ENCODE results near the gene UBE2M.

DNA sequence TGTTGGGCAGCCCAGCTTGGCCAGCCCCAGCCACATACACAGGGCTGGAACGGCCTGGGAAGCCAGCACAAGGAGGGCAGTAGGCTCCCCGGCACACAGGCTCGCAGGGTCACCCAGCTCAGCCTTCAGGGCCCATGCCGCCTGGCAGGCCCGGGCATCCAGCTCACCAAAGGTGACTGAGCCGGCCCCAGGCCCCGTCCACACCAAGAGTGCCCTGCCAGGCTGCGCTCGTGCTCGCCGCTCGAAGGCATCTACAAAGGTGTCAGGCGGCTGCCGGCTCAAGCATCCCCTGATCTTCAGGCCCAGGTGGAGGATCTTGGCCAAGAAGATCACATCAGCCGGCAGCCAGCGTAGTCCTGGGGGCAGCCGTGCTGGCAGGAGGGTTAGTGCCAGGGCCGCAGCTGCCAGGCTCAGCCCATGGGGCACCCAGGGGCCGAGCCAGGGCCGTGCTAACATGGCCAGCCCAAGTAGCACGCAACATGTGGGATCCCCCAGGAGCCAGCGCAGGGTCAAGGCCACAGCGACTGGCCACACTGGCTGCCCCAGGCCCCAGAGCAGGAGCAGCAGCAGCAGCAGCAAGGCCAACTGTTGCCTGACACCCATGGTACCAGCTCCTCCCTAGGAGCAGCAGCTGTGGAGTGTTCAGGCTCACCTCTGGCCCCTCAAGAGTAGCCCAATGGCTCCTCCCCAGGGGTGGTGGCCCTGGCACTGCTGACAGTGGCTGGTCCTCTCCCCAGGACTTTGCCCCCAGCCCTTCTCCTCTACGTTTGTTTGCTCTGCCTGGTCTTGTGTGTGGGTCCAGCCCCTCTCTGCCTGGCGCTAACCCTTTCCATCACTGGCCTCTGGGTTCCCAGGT, 46.8 kb downstream of the UBE2M start, which contains the start of gene SLC27A5:
- TF ChIP-seq RAD21 (conservative IDR thresholded peaks at IDR 0.05 in 1 of 2, IDR thresholded peaks at IDR 0.05 in 1 of 2) (no peak), CTCF (IDR thresholded peaks at IDR 0.05) (no peak), BCL3 (IDR thresholded peaks at IDR 0.05) (no peak), ZNF302 (CRISPR knock-in tag; IDR thresholded peaks at IDR 0.05) (no peak), EP300 (IDR thresholded peaks at IDR 0.05) (no peak), RFX5 (IDR thresholded peaks at IDR 0.05) (no peak), POLR2A (IDR thresholded peaks at IDR 0.05; ENCODE audit: low read length) (no peak), SMC3 (IDR thresholded peaks at IDR 0.05) (no peak), BHLHE40 (IDR thresholded peaks at IDR 0.05; ENCODE audit: low read depth, low read length) (no peak), CBX2 (IDR thresholded peaks at IDR 0.05; ENCODE audit: borderline replicate concordance, low read depth) (no peak), USF2 (IDR thresholded peaks at IDR 0.05) (no peak), CEBPB (IDR thresholded peaks at IDR 0.05) (no peak)
- TF ChIP-seq, protein P1, sequence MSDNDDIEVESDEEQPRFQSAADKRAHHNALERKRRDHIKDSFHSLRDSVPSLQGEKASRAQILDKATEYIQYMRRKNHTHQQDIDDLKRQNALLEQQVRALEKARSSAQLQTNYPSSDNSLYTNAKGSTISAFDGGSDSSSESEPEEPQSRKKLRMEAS (IDR thresholded peaks at IDR 0.05): no peak
- TF ChIP-seq, protein P2, sequence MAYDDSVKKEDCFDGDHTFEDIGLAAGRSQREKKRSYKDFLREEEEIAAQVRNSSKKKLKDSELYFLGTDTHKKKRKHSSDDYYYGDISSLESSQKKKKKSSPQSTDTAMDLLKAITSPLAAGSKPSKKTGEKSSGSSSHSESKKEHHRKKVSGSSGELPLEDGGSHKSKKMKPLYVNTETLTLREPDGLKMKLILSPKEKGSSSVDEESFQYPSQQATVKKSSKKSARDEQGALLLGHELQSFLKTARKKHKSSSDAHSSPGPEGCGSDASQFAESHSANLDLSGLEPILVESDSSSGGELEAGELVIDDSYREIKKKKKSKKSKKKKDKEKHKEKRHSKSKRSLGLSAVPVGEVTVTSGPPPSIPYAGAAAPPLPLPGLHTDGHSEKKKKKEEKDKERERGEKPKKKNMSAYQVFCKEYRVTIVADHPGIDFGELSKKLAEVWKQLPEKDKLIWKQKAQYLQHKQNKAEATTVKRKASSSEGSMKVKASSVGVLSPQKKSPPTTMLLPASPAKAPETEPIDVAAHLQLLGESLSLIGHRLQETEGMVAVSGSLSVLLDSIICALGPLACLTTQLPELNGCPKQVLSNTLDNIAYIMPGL (CRISPR knock-in tag; IDR thresholded peaks at IDR 0.05; ENCODE audit: borderline replicate concordance): no peak
